AG10803 (cell line): Measurements from ENCODE around the gene PI4KB.

ENCODE experiments used
- DNase-seq: peaks from one replicate; pipeline ENCODE4 v3.0.0; 2010; ENCODE audit warnings: low read depth
- H3K4me3 ChIP-seq: 2 replicates; pipeline ENCODE4 v1.5.1; 2011; ENCODE audit warnings: mild to moderate bottlenecking, low read length, control low read depth
- TF ChIP-seq, protein P1 (sequence below): conservative IDR thresholded peaks from 2 replicates; pipeline ENCODE4 v1.5.1; 2011; ENCODE audit warnings: mild to moderate bottlenecking, low read length, control low read depth, inconsistent platforms

The PI4KB gene

DNA sequence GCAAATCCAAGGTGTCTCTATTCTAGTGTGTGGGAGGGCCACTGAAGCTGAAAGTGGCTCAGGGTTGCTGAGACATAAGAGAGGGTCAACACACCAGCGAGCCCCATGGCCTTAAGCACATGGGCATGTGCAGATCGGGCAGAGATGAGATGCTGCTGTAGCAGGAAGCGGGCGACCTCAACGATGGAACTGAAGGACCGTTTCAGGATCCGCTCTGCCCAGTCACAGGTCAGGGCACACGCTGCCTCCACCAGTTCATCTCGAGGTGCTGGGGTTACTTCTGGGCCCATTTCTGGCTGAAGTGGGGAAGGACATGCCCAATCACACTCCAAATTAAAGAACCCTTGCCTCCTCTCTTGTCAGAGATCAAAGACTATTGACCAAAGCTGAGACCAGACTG lies 16.4 kb upstream of the PI4KB start:
- no peak for DNase-seq
- H3K4me3 ChIP-seq, result no peak overlapping the region
- TF ChIP-seq, protein P1, sequence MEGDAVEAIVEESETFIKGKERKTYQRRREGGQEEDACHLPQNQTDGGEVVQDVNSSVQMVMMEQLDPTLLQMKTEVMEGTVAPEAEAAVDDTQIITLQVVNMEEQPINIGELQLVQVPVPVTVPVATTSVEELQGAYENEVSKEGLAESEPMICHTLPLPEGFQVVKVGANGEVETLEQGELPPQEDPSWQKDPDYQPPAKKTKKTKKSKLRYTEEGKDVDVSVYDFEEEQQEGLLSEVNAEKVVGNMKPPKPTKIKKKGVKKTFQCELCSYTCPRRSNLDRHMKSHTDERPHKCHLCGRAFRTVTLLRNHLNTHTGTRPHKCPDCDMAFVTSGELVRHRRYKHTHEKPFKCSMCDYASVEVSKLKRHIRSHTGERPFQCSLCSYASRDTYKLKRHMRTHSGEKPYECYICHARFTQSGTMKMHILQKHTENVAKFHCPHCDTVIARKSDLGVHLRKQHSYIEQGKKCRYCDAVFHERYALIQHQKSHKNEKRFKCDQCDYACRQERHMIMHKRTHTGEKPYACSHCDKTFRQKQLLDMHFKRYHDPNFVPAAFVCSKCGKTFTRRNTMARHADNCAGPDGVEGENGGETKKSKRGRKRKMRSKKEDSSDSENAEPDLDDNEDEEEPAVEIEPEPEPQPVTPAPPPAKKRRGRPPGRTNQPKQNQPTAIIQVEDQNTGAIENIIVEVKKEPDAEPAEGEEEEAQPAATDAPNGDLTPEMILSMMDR, result no peak

DNA sequence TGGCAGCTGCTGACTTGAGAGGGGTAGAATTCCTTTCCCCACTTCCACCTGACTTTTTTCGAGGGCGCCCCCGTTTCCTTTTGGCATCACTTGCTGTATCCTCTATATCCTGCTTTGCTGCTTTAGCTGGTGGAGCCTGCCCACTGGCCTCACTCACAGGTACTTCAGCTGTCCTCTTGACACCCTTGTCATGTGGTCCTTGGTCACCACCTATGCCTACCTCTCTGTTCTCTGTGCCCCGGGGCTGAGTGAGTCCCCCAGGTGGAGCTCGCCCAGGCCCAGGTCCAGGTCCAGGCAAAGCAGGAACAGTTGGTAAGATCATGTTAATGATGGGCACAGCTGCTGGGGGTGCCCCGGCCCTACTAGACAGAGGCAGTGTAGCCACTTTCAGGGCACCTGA lies 15.4 kb upstream of the PI4KB start:
- TF ChIP-seq, protein P1, result no peak
- no peak overlapping the region for H3K4me3 ChIP-seq
- DNase-seq, result no peak

DNA sequence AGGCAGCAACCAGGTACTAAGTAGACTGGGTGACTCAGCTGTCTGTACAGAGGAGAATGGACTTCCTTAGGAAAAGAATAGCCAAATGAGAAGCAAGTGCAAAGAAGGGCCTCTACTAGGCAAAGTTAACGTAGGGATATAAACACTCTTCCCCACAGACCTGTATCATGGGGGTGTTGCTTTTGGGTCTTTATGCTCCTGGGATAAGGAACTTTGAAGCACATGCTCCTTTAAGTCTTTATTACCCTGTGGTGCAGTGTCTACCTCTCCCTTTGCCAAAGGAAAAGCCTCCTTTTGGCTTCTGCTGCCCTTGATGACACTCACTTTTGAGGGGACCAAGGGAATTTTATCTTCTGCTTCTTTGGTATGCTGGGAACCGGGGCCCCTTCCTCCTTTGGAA lies 14.8 kb upstream of the PI4KB start:
- no peak for DNase-seq
- no peak overlapping the region for H3K4me3 ChIP-seq
- TF ChIP-seq, protein P1, result no peak

DNA sequence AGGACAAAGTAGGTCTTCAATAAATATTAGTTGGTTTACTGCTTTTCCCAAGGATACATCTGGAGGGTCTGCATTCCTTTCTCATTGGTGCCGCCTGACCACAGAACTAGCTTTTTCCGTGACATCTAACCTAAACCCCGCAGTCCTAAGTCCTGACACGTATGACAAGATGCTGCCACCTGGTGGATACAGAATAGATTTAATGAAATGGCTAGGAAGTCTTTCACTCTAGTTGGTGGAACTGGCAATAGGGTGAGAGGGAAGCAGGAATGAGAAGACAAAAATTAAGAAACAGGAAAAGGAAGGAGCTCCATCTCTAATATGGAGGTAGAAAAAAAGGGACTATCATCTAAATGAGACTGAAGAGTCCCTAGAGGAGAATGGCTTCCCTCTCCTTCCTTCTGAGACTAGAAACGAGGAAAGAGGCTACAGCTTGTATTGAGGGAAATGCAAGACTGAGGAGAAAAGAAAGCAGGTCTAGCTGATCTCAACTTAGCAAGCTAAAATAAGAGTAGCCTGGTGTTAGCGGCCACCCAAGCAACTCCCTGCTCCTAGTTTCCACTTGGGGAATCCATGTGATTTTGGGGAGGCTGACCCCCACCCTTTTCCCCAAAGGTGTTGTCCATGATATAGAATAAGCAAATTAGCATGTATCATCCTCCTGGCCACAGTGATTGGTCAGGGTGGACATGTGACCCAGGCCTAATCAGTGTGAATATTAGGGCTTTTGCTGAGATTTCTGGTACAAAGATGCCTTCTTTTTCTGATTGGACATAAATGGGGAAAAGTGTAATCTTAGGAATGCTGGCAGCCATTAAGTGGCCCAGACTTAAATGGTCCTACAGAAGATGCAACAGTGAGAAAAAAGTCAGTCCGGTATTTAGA lies 13.9 kb upstream of the PI4KB start:
- H3K4me3 ChIP-seq, result no peak overlapping the region
- TF ChIP-seq, protein P1, result peak; percentile 79
- peak; percentile 87 for DNase-seq

DNA sequence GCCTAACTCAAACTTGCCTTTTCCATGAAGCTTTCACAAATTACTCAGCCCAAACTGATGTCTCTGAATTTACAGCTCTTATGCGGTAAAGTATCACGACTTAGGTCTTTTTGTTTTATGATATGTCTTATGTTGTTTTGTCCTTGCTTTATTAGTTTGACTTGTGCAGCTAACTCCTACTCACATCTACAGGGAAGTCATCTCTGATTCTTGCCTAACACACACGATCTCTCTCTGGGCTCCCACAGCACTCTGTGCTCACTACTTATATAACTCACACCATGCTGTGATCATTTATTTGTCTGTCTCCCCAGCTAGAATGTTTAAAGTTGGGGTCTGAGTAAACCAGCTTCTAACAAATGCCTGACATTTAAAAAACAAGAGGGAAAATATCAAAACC lies 9.3 kb upstream of the PI4KB start:
- H3K4me3 ChIP-seq, result no peak overlapping the region
- TF ChIP-seq, protein P1, result no peak

DNA sequence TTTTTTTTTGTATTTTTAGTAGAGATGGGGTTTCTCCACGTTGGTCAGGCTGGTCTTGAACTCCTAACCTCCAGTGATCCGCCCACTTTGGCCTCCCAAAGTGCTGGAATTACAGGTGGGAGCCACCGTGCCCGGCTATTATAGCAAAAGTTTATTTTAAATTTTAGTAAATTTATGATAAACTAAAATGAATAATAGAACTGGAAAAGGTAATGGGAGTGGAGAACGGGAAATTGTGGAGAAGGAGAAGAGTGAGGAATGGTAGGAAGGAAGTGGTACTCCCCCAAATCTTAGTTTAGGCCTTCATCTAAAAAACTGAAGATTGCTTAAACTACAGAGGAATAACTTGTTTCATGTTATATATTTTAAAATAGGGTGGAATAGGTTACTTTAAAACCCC lies 7.6 kb upstream of the PI4KB start:
- no peak for DNase-seq
- H3K4me3 ChIP-seq, result no peak overlapping the region
- TF ChIP-seq, protein P1, result no peak

More for the DNA sequence above, 9.3 kb upstream of the PI4KB start:
- no peak for DNase-seq
